Measurements from ENCODE around the gene IL17RD. TPM values are rescaled to one million over a fixed set of nuclear protein-coding genes. Genes with fewer than 3 reads are reported as not detected.

IL17RD gene
- total RNA-seq, 1 donor from 2014 or later, result 0.02 TPM

DNA sequence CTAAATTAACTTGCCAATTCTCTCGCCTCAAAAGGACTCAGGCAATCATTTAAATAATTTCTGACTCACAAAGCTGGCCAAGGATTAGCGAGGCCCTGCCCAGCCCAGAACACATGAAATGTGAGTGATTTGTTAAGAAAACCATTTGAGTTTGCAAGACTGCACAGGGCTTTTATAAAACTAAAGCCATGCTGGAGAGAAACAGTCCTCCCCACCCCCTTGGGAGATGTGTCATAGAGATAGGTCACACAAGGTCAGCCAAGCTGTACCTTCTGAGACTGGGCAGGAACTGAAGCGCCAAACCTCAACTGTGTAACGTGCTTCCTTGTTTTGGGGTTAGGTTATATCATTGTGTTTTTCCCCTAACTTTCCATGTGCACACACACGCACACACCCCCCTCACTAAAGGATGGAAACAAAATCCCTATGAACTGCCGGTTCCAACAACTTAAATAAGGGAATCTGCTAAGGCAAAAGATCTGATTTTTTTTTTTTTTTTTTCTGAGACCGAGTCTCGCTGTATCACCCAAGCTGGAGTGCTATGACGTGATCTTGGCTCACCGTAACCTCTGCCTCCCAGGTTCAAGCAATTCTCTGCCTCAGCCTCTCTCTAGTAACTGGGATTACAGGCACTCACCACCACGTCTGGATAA lies 96.6 kb downstream of the IL17RD start:
- intact Hi-C loops (cut with micrococcal nuclease), result no loop called here

DNA sequence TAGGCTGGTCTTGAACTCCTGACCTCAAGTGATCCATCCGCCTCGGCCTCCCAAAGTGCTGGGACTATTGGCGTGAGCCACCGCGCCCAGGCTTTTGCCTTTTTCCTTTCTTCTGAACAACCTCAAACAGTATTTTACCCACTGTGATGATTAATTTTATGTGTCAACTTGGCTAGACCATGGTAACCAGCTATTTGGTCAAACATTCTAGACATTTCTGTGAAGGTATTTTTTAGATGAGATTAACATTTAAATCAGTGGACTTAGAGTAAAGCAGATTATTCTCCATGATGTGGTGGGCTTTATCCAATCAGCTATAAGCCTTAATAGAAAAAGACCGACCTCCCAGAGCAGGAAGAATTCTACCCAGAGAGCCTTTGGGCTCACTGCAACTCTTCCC lies 98.7 kb downstream of the IL17RD start:
- intact Hi-C loops (cut with micrococcal nuclease), result no loop called here

DNA sequence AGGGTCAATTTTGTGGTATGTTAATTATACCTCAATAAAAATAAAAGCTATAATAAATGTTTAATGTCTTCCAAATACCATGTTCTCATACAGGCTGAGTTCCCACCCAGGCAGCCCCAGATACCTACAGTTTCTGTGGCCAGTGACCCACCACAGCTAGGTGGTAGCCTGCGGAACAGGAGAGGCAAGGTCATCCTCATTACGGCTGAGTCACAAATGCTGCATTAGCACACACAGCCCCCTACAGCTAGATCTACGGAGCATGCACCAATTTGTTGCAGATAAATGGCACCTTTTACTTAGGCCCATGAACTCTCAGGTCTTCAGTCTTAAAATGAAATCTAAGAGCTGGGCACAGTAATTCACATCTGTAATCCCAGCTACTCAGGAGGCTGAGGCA lies 99.6 kb downstream of the IL17RD start:
- intact Hi-C loops (cut with micrococcal nuclease), result no loop called here

DNA sequence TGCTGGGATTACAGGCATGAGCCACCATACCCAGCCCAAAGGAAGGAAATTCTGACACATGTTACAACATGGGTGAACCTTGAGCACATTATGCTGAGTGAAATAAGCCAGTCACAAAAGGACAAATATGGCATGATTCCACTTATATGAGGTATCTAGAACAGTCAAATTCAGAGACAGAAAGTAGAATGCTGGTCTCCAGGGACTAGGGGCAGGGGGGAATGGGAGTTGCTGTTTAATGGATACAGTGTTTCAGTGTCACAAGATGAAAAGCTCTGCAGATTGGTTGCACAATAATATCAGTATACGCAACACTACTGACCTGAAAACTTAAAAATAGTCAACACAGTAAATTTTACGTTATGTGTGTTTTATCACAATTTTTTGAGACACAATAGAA lies 100.6 kb downstream of the IL17RD start:
- intact Hi-C loops (cut with micrococcal nuclease), result no loop called here

DNA sequence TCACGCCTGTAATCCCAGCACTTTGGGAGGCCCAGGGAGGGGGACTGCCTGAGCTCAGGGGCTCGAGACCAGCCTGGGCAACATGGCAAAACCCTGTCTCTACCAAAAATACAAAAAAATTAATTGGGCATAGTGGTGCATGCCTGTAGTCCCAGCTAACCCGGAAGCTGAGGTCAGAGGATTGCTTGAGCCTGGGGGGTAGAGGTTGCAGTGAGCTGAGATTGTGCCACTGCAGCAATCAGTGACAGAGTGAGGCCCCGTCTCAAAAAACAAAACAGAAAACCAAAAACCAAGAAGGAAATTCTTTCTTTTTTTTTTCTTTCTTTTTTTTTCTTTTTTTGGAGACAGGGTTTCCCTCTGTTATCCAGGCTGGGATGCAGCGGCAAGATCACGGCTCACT lies 101.2 kb downstream of the IL17RD start:
- intact Hi-C loops (cut with micrococcal nuclease), result no loop called here

DNA sequence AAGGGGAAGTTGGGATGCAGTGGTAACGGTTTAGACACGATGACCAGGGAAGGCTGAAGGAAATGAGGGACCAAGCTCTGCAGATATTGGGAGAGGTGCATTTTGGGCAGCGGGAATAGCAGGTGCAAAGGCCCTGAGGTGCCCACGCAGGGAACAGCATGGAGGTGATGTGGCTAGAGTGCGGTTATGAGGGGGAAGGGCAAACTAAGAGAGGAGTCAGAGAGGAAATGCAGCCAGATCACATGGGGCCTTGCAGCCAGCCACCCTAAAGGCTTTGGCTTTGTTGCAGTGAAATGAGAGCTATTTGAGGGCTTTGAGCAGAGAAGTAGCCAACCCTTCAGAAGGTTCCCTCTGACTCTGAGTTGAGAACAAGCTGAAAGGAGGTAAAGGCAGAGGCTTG lies 102.1 kb downstream of the IL17RD start:
- intact Hi-C loops (cut with micrococcal nuclease), result no loop called here

DNA sequence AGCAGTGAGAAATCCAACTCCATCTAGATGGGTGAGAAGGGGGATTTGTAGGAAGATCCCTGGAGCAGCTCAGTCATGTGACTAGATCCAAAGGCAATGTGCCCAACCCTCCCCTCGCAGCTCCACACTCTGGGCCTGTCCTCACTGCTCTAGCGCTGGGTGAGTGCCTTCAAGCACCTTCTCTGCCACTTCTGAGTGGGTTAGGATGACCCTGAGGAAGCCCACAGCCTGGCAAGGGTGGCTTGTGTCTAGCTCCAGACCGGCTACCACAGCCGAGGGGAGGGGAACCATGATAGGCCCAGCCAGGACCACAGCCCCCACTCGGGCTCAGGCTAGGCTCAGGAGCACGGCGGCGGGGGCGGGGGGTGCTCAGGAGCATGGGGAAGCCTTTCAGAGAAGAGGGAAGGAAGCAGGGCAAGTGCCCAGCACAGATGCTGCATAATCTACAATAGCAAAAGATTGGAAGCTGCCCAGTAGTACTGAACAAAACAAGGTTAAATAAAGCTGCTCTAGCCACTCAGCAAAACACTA lies 103.0 kb downstream of the IL17RD start:
- intact Hi-C loops (cut with micrococcal nuclease), result no loop called here

DNA sequence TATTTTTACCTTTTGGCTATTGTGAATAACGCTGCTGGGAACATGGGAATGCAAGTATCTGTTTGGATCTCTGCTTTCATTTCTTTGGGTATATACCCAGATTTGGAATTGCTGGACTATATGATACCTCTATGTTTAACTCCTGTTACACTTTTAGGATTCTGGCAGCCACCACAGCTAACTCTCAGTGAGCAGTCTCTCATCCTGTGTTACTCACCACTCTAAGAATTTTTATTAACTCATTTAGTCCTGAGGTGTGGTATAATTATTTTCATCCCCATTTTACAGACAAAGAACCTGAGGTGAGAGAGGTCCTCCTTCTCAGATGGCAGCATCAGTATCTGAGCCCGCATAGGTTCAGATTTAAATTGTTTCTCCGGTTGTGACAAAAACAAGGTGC lies 103.6 kb downstream of the IL17RD start:
- intact Hi-C loops (cut with micrococcal nuclease), result no loop called here

DNA sequence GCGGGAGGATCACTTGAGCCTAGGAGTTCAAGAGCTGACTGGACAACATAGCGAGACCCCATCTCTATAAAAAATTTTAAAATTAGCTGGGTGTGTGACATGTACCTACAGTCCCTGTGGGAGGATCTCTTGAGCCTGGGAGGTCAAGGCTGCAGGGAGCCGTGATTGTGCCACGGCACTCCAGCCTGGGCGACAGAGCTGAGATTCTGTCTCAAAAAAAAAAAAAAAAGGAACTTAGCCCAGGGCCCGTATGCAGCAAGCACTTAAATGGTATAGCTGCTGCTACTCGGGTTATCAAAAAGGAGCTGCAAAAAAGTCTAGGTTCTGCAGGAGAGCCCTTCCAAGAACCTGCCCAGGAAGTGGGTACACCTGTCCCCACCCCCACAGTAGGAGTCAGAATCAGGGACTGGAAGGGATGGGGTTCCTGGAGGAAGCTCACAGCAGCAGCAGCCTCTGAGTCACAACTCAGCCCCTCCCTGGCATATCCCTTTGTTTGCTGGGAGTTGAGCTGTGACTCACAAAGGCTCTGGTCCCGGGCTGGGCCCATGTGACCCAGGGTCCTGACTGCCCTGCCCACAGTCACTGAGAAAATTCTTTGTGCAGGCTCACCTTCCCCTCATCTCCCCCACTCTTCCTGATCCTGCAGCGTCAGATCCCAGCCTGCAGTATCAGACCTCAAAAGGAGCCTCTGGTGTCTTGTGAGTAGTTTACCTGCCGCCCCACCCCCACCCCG lies 104.9 kb downstream of the IL17RD start, which contains the start of gene SPATA12:
Gene SPATA12, plus strand, starts transcription at position 576 of the 733 bp plus-strand sequence. CDS start 13,031 bp downstream, outside the sequence.
- intact Hi-C loops (cut with micrococcal nuclease), result no loop called here

DNA sequence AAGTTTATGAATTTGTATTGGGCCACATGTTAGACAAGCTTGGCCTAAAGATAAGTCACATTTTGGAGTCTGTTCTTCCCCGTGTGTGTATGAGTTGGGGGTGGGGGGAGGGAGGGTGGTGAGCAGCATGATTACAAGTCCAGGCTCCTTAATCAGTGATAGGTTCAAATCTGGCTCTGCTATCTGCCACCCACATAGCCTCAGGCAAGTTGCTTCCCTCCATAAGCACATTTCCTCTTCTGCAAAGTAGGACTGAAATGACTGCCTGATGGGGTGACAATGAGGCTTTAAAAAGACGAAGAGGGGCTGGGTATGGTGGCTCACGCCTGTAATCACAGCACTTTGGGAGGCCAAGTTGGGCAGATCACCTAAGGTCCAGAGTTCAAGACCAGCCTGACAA lies 105.7 kb downstream of the IL17RD start:
- intact Hi-C loops (cut with micrococcal nuclease), result no loop called here

DNA sequence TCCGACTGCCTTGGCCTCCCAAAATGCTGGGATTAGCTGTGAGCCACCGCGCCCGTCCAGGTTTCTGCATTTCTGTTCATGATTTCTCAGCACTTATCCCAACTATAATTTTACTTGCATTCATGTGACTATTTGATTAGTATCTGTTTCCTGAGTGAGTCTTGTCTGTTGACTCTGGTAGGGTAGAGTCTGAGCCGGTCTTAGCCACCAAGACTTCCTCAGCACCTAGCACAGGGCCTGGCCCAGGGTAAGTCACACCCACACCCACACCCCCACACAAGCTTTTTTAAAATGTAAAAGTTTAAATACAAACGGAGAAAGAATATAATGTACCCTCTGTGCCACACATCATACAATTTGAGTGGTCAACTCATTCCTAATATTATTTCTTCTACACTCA lies 107.8 kb downstream of the IL17RD start:
- intact Hi-C loops (cut with micrococcal nuclease), result no loop called here

DNA sequence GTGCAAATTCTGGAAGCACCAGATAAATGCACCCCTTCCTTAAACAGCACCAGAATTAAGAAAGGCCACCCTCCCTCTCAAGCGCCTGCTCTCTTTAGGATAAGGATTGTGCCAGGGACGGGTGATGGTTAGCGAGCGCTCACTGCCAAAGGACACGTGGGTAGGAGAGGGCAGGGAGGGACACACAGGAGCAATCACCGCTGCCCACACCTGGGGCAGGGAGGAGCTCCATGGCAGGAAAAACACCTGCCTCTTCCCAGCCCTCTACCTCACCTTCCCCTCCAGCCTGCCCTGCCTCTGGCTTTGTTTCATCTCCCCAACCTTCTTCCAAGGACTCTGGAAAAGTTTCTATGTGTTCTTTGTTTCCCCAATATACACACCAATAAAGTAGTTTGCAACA lies 112.0 kb downstream of the IL17RD start:
- intact Hi-C loops (cut with micrococcal nuclease), result no loop called here

DNA sequence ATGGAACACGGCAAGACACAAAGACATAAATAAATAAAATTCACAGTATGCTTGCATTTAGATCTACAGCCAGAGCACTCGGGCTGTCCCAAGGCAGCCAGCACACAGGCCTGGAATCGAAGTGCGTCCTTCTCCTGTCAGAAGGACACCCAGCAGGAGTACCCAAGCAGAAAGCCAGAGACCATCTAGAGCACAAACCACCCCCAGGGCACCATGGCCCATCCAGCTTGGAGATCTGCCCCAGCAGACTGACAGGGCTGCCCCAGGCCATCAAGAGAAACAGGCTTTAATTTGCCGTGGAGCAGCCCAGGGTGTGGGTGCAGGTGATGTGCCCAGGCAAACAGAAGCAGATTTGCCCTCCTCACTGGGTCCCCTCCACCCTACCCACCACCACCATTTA lies 112.5 kb downstream of the IL17RD start:
- intact Hi-C loops (cut with micrococcal nuclease), result no loop called here

DNA sequence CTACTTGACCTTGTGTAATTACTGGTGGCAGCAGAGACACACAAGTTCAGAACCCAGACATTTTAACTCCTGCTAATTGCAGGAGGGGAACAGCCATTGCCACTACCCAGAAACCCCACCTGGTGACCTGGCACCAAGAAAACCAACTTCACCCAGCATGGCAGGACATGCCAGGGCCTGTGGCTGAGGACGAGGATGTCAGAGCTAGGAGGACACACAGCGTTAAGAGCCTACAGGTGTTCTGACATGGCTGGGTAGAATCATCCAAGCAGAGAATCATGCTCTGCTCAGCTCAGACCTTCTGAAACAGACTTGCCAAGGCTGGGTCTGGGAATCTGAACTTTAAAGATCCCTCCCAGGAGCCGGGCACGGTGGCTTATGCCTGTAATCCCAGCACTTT lies 116.4 kb downstream of the IL17RD start:
- intact Hi-C loops (cut with micrococcal nuclease), result no loop called here

DNA sequence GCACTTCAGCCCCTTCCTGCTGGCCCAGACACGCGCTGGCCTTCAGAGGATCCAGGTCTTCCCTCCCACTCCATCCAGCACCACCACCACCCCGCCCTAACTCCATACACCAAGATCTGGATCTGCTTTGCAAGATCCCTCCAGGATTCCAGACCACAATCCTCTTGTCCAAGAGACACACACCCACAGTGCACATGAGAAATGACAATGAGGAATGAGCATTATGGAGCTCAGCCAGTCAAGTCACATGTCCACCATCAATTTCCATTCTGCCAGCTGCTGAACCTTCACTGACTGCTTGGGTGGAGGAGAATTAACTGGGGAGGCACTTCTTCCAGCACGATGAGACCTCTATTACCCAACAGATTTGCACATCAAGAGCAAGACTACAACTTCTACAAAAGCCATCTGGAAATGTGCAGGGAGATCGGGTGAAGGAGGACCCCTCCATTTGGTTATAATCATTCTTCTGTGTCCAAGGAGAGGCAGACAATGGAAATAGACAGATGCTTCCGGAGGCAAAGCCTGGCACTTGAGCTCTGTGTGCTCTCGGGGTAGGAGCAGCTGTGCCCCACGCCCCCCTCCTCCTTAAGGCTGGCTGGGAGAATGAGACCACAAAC lies 117.0 kb downstream of the IL17RD start:
- intact Hi-C loops (cut with micrococcal nuclease), result no loop called here

DNA sequence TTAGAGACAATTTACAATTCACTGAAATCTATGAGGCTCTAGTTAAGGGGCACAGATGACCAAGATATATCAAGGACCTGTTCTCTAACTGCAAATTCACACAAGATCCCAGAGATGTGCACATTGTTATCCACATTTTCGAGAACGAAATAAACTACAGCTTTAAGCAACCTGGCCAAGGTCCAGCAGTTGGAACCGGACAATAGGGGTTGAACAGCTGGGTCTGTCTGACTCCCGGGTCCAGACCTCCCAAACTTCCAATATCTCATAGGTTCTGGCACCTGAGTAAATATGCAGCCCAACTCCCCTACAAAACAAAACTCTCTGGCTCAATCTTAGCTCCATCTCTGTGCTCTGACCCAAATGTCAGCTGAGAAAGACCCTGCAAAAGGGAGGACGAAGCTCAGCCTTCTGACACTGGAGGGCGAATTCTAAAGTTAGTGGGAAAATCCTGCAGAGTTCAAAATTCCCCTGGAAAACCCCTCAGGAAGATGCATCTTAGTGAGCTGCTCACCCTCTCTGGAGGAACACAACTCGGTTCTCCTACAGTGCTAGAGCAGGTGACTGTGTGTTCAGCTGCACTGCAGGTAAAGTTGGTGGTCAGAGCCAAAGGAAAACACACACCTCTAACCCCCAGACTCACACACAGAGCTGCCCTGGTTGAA lies 118.9 kb downstream of the IL17RD start:
- intact Hi-C loops (cut with micrococcal nuclease), result no loop called here

DNA sequence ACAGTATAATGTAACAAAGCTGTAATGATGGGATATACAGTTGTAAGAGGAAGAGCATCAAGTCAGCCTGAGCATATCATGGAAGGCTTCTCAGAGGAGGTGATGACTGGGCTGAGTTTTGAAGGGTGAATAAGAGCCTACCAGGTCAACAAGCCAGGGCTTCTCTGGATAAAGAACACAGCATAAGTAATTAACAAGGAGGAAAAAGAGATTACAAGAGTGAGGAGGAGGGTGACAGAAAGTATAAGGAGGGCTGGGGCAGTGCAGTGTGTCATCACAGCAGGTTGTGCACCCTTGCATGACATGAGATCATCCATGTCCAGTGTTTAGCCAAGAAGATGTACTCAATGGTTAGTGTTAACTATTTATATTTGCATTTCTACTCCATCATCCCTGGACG lies 121.6 kb downstream of the IL17RD start:
- intact Hi-C loops (cut with micrococcal nuclease), result no loop called here

DNA sequence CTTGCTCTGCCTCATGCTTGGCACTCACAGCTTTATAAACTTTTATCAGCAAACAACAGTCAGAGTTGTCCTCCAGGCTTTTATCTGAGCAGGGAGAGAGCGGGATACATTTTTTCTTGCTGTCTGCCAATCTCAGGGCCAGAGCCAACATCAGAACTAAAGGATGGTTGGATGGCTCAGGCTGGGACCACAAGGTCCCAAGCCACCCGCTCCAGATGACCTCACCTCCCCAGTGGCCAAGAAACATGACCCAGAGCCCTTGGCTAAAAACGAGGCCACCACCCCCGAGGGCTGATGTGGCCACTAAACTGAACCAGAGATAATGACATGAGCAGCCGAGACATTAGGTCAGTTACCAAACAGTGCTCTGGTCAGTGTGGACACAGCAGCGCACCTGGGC lies 123.5 kb downstream of the IL17RD start:
- intact Hi-C loops (cut with micrococcal nuclease), result no loop called here

Data from T-helper 2 cell treated with Interferon-gamma antibody and Interleukin-4, amounts not matched to agents 100 ng/mL and 5 ng/mL, for 36 hours (primary cell).